GM23338 (cell line): ENCODE data around the gene PGS1. TPM values are rescaled to one million over a fixed set of nuclear protein-coding genes. Genes with fewer than 3 reads are reported as not detected.

Source experiments
- ATAC-seq: fragments of 200-7000 bp; cut with Tn5 transposase; 3 replicates; pipeline ENCODE4 v1.9.1; 2020
- DNase-seq: peaks from one replicate; pipeline ENCODE4 v3.0.0-alpha.2; 2015; ENCODE audit warnings: low spot score
- H2AFZ ChIP-seq: fragments of 200-600 bp; sonication (generic); 2 replicates; pipeline ENCODE4 v1.8.0; 2016; ENCODE audit warnings: antibody characterized with exemption, mild to moderate bottlenecking, moderate library complexity
- H3F3A ChIP-seq: fragments of 200-600 bp; sonication (generic); replicated peaks from 2 replicates; pipeline ENCODE4 v1.8.0; 2017; ENCODE audit warnings: antibody characterized with exemption, mixed run types, low read depth
- H3K27ac ChIP-seq: fragments of 200-600 bp; sonication (generic); 2 replicates; pipeline ENCODE4 v1.6.1; 2016; ENCODE audit warnings: low read depth
- H3K27me3 ChIP-seq: fragments of 200-600 bp; sonication (generic); 2 replicates; pipeline ENCODE4 v1.8.0; 2016; ENCODE audit warnings: mild to moderate bottlenecking, mixed run types, moderate library complexity; ENCODE audit not compliant: insufficient read depth
- H3K36me3 ChIP-seq: fragments of 200-600 bp; sonication (generic); 2 replicates; pipeline ENCODE4 v1.8.0; 2016; ENCODE audit warnings: mild to moderate bottlenecking; ENCODE audit not compliant: insufficient read depth
- H3K4me1 ChIP-seq: fragments of 200-600 bp; sonication (generic); 2 replicates; pipeline ENCODE4 v1.8.0; 2016; ENCODE audit warnings: mild to moderate bottlenecking, moderate library complexity; ENCODE audit not compliant: insufficient read depth
- H3K4me2 ChIP-seq: fragments of 200-600 bp; sonication (generic); 2 replicates; pipeline ENCODE4 v1.7.1; 2017; ENCODE audit warnings: mixed run types
- H3K4me3 ChIP-seq: fragments of 200-600 bp; sonication (generic); 2 replicates; pipeline ENCODE4 v1.6.1; 2016; ENCODE audit warnings: mixed run types
- H3K79me2 ChIP-seq: fragments of 200-600 bp; sonication (generic); replicated peaks from 2 replicates; pipeline ENCODE4 v1.8.0; 2017; ENCODE audit warnings: mild to moderate bottlenecking; ENCODE audit not compliant: insufficient read depth
- H3K9me2 ChIP-seq: fragments of 200-600 bp; sonication (generic); 2 replicates; pipeline ENCODE4 v1.8.0; 2017; ENCODE audit not compliant: insufficient read depth
- H4K20me1 ChIP-seq: fragments of 200-600 bp; sonication (generic); replicated peaks from 2 replicates; pipeline ENCODE4 v1.8.0; 2017; ENCODE audit warnings: mild to moderate bottlenecking; ENCODE audit not compliant: insufficient read depth
- H3K27ac Mint-ChIP-seq: 2 replicates; pipeline ENCODE4 v1.8.0; 2020; ENCODE audit warnings: inconsistent platforms, mild to moderate bottlenecking, moderate library complexity, mixed read lengths
- H3K27me3 Mint-ChIP-seq: 3 replicates; pipeline ENCODE4 v1.8.0; 2022; ENCODE audit warnings: low read depth, mild to moderate bottlenecking, moderate library complexity, mixed read lengths, inconsistent platforms; ENCODE audit not compliant: insufficient read depth, poor library complexity
- H3K36me3 Mint-ChIP-seq: 3 replicates; pipeline ENCODE4 v1.8.0; 2021; ENCODE audit warnings: low read depth, mild to moderate bottlenecking, inconsistent platforms, moderate library complexity, mixed read lengths
- H3K4me1 Mint-ChIP-seq: 3 replicates; pipeline ENCODE4 v1.8.0; 2020; ENCODE audit warnings: mild to moderate bottlenecking, inconsistent platforms, mixed read lengths
- H3K4me3 Mint-ChIP-seq: 3 replicates; pipeline ENCODE4 v1.8.0; 2021; ENCODE audit warnings: moderate library complexity, mild to moderate bottlenecking, inconsistent platforms, mixed read lengths
- H3K9me3 Mint-ChIP-seq: 3 replicates; pipeline ENCODE4 v1.8.0; 2020; ENCODE audit warnings: moderate library complexity, mild to moderate bottlenecking, inconsistent platforms, mixed read lengths
- CREB1 ChIP-seq: fragments of 250-450 bp; sonication (Bioruptor Pico); IDR thresholded peaks from 2 replicates; pipeline ENCODE4 v1.5.0; 2020; ENCODE audit warnings: low read depth, mild to moderate bottlenecking, moderate library complexity
- CTCF ChIP-seq, 2 experiments: fragments of 200-600 bp in 1 of 2; sonication (generic) in 1 of 2; conservative IDR thresholded peaks; 2 replicates each; pipeline versions ENCODE4 v1.5.1 to v1.6.1; 2016 to 2017; ENCODE audit warnings: antibody characterized with exemption in 2 of 2, low read depth in 2 of 2, mild to moderate bottlenecking in 2 of 2, moderate library complexity in 1 of 2
- ETS1 ChIP-seq: IDR thresholded peaks from 2 replicates; pipeline ENCODE4 v1.6.1; 2016; ENCODE audit warnings: antibody characterized with exemption
- EZH2phosphoT487 ChIP-seq: fragments of 200-600 bp; sonication (generic); IDR thresholded peaks from one replicate; pipeline ENCODE4 v1.8.1; 2018; ENCODE audit warnings: antibody characterized with exemption; ENCODE audit not compliant: unreplicated experiment
- JUNB ChIP-seq: IDR thresholded peaks from one replicate; pipeline ENCODE4 v1.6.1; 2016; ENCODE audit warnings: antibody characterized with exemption; ENCODE audit not compliant: unreplicated experiment
- NANOG ChIP-seq: IDR thresholded peaks from 2 replicates; pipeline ENCODE4 v1.6.1; 2016; ENCODE audit warnings: antibody characterized with exemption, borderline replicate concordance
- POLR2AphosphoS5 ChIP-seq: IDR thresholded peaks from 2 replicates; pipeline ENCODE4 v1.6.1; 2016; ENCODE audit warnings: antibody characterized with exemption, low read depth
- REST ChIP-seq: IDR thresholded peaks from one replicate; pipeline ENCODE4 v1.6.1; 2018; ENCODE audit warnings: antibody characterized with exemption; ENCODE audit not compliant: unreplicated experiment
- ZNF114 ChIP-seq: fragments of 250-450 bp; sonication (Bioruptor Pico); IDR thresholded peaks from 2 replicates; pipeline ENCODE4 v1.5.0; 2020; ENCODE audit warnings: mild to moderate bottlenecking, moderate library complexity
- ZNF331 ChIP-seq: fragments of 250-450 bp; sonication (Bioruptor Pico); IDR thresholded peaks from 2 replicates; pipeline ENCODE4 v1.5.0; 2020; ENCODE audit warnings: low read depth, mild to moderate bottlenecking, moderate library complexity
- ZNF462 ChIP-seq: fragments of 250-450 bp; sonication (Bioruptor Pico); IDR thresholded peaks from 2 replicates; pipeline ENCODE4 v1.5.0; 2020; ENCODE audit warnings: mild to moderate bottlenecking, moderate library complexity
- polyA plus RNA-seq: library from polyadenylated mRNA; unstranded; fragments of >200 nt; fragmentation: Nextera tagmentation; extraction: Ambion mirVana; gene quantifications from 2 replicates; pipeline ENCODE4 v1.2.1, GENCODE V29; 2016
- total RNA-seq: library from RNA; depleted of rRNA; stranded (reverse); fragments of >200 nt; shearing (Covaris generic); gene quantifications from 2 replicates; pipeline ENCODE4 v1.2.3, GENCODE V29; 2014

PGS1 gene
- total and polyA plus RNA-seq, 2 experiments from 2014 or later, result 43.9 to 67.1 TPM

- Histone ChIP-seq H2AFZ (no peak overlapping the region), H3K36me3 (peaks cover 12% of the 10 kb centered on the region; the same call in 1 of the 2 replicates), H3K27ac (no peak overlapping the region), H3K4me2 (no peak overlapping the region), H4K20me1 (peaks cover 22% of the 10 kb centered on the region), H3K9me2 (no peaks in the 10 kb centered on the region), H3K27me3 (peaks cover 22% of the 10 kb centered on the region), H3K4me3 (no peak overlapping the region), H3K4me1 (peaks cover 68% of the 10 kb centered on the region), H3K79me2 (peaks cover 24% of the 10 kb centered on the region), H3F3A (peaks cover 30% of the 10 kb centered on the region)
- H3K27ac Mint-ChIP-seq, result no peak overlapping the region
- H3K36me3 Mint-ChIP-seq, result peaks cover 16% of the 10 kb centered on the region
- TF ChIP-seq NANOG (no peak), ZNF114 (CRISPR knock-in tag) (no peak), ETS1 (no peak), CTCF (conservative IDR thresholded peaks at IDR 0.05; ENCODE audit: low read depth in 2 of 2) (no peak), EZH2phosphoT487 (no peak), CREB1 (CRISPR knock-in tag) (no peak), ZNF462 (CRISPR knock-in tag) (no peak), REST (no peak), ZNF331 (CRISPR knock-in tag) (no peak), POLR2AphosphoS5 (no peak), JUNB (no peak)
- no peaks in the 10 kb centered on the region for H3K9me3 Mint-ChIP-seq
- peaks cover 69% of the 10 kb centered on the region for H3K4me1 Mint-ChIP-seq
- ATAC-seq (no peak), DNase-seq (no peak)
- H3K27me3 Mint-ChIP-seq, result peaks cover 34% of the 10 kb centered on the region
- H3K4me3 Mint-ChIP-seq, result no peak overlapping the region
Observed at GRCh38 chr17:78362232-78362631, 16.2 kb upstream of the PGS1 start.
